ENCODE results near the gene PER2.

GRCh38 chr2:238254095-238254723, 34.2 kb downstream of the PER2 start:
- no peak for TF ChIP-seq CTCF (conservative IDR thresholded peaks at IDR 0.05; ENCODE audit: low read length)
- no peak for TF ChIP-seq EZH2phosphoT487 (IDR thresholded peaks at IDR 0.05; ENCODE audit: borderline replicate concordance, low read depth, low read length)
